K562 (cell line): ENCODE data around the gene FAM200B. TPM values are rescaled to one million over a fixed set of nuclear protein-coding genes. Genes with fewer than 3 reads are reported as not detected.
A peak's percentile ranks its signal among the peaks of the same experiment; 100 is the strongest.

Experiments
- ARNT ChIP-seq, 2 experiments: fragments of 450-650 bp; IDR thresholded peaks; 2 replicates each; pipeline ENCODE4 v1.6.1; 2016; ENCODE audit warnings: mild to moderate bottlenecking in 1 of 2
- FOXM1 ChIP-seq, 2 experiments: fragments of 450-650 bp in 1 of 2; sonication (generic) in 1 of 2; formaldehyde crosslinking in 1 of 2; IDR thresholded peaks; 2 replicates each; pipeline versions ENCODE4 v1.6.1 to v1.9.0; 2017 to 2022; ENCODE audit warnings: low read depth in 2 of 2, mild to moderate bottlenecking in 2 of 2, missing genetic modification reagents in 1 of 2, moderate library complexity in 1 of 2
- TEAD4 ChIP-seq, 2 experiments: sonication (generic) in 1 of 2; formaldehyde crosslinking in 1 of 2; IDR thresholded peaks; 2 replicates each; pipeline versions ENCODE4 v1.6.1 to v1.8.0; 2012 to 2022; ENCODE audit warnings: borderline replicate concordance in 1 of 2, inconsistent platforms in 1 of 2, low read length in 1 of 2, mild to moderate bottlenecking in 1 of 2, missing genetic modification reagents in 1 of 2
- ZBTB40 ChIP-seq, 2 experiments: fragments of 450-650 bp in 1 of 2; sonication (generic) in 1 of 2; formaldehyde crosslinking in 1 of 2; IDR thresholded peaks; 2 replicates each; pipeline versions ENCODE4 v1.7.1 to v1.9.0; 2016 to 2022; ENCODE audit warnings: inconsistent platforms in 1 of 2, mild to moderate bottlenecking in 1 of 2, missing genetic modification reagents in 1 of 2
- polyA plus RNA-seq, 8 experiments: library from polyadenylated mRNA; depleted of rRNA in 4 of 8; stranded (reverse) in 5 of 8; unstranded in 3 of 8; fragments of >200 nt; fragmentation: Nextera tagmentation in 2 of 8; fragmentation: Illumina TruSeq in 1 of 8; extraction: Ambion mirVana in 2 of 8; extraction: Trizol in 1 of 8; gene quantifications; 2 replicates each; pipeline versions ENCODE4 v1.2.1 to v1.2.3, GENCODE V29; 2011 to 2014; ENCODE audit warnings: inconsistent platforms in 1 of 8, missing spikeins in 1 of 8
- total RNA-seq, 7 experiments: library from RNA; depleted of rRNA in 6 of 7; stranded (reverse); fragments of >200 nt in 6 of 7; fragmentation: Illumina TruSeq in 2 of 7; extraction: Trizol in 2 of 7; gene quantifications; 2 replicates each; pipeline versions ENCODE4 v1.2.1 to v1.2.3, GENCODE V29; 2011 to 2021; ENCODE audit warnings: low replicate concordance in 1 of 7
- TF ChIP-seq, protein P1 (sequence below): fragments of 450-650 bp; IDR thresholded peaks from 2 replicates; pipeline ENCODE4 v1.6.1; 2016; ENCODE audit warnings: borderline replicate concordance

The FAM200B gene
- total and polyA plus RNA-seq, 9 of the 15 experiments (the other 6 are each of a cell fraction or from before 2014, with no cell fraction given), result 17.4 to 48.0 (median 25.5) TPM

- TF ChIP-seq ZBTB40 (IDR thresholded peaks at IDR 0.05) (peak; percentile 15; the same call in 1 of the 2 replicates), ZBTB40 (CRISPR knock-in tag; IDR thresholded peaks at IDR 0.05) (no peak), TEAD4 (IDR thresholded peaks at IDR 0.05; ENCODE audit: low read length) (0 out of 2 replicates have a peak, but pooled peaks have one; percentile 0), TEAD4 (CRISPR knock-in tag; IDR thresholded peaks at IDR 0.05; ENCODE audit: borderline replicate concordance) (no peak), FOXM1 (IDR thresholded peaks at IDR 0.05; ENCODE audit: low read depth) (0 out of 2 replicates have a peak, but pooled peaks have one; percentile 14), FOXM1 (CRISPR knock-in tag; IDR thresholded peaks at IDR 0.05; ENCODE audit: low read depth) (no peak), ARNT (IDR thresholded peaks at IDR 0.05) (0 out of 4 replicates have a peak, but pooled peaks of 1 of the 2 experiments have one; percentile 7)
- TF ChIP-seq, protein P1, sequence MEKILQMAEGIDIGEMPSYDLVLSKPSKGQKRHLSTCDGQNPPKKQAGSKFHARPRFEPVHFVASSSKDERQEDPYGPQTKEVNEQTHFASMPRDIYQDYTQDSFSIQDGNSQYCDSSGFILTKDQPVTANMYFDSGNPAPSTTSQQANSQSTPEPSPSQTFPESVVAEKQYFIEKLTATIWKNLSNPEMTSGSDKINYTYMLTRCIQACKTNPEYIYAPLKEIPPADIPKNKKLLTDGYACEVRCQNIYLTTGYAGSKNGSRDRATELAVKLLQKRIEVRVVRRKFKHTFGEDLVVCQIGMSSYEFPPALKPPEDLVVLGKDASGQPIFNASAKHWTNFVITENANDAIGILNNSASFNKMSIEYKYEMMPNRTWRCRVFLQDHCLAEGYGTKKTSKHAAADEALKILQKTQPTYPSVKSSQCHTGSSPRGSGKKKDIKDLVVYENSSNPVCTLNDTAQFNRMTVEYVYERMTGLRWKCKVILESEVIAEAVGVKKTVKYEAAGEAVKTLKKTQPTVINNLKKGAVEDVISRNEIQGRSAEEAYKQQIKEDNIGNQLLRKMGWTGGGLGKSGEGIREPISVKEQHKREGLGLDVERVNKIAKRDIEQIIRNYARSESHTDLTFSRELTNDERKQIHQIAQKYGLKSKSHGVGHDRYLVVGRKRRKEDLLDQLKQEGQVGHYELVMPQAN, result peak; percentile 39; the same call in 1 of the 2 replicates
Measured at GRCh38 chr4:15653420-15653819, 28.2 kb upstream of the FAM200B start (continued).
